HepG2 (cell line): ENCODE results near the gene ZNF48. TPM values are rescaled to one million over a fixed set of nuclear protein-coding genes. Genes with fewer than 3 reads are reported as not detected.

Experiments used
- ATAC-seq: fragments of 200-7000 bp; cut with Tn5 transposase; 3 replicates; pipeline ENCODE4 v1.9.1; 2020; ENCODE audit warnings: mild to moderate bottlenecking, moderate library complexity
- BruUV-seq: library from RNA; stranded (reverse); fragments of 400-500 nt; replicated peaks from 2 replicates; lab custom pipeline; 2021; lab: Mats Ljungman, UMichigan
- CTCF ChIA-PET: fragments of 300-600 bp; formaldehyde crosslinking; extraction: SDS; loops from one replicate; lab custom pipeline; 2021; ENCODE audit warnings: low total read pairs, inconsistent platforms, low intra/inter-chr PET ratio; lab: Yijun Ruan, JAX
- POLR2A ChIA-PET: fragments of 350-600 bp; sonication (Branson Sonifier 250); formaldehyde crosslinking; loops from one replicate; lab custom pipeline; 2020; ENCODE audit warnings: antibody characterized with exemption, inconsistent platforms; lab: Yijun Ruan, JAX
- DNase-seq: peaks from one replicate; pipeline ENCODE4 v3.0.0-alpha.2; 2015; ENCODE audit warnings: low spot score
- FAIRE-seq: peaks from 3 replicates; lab custom pipeline; 2011; peaks lifted over from hg19 to GRCh38; lab: Jason Lieb, UNC
- H2AFZ ChIP-seq: one replicate; pipeline ENCODE4 v1.6.1; 2011; ENCODE audit warnings: low read length, inconsistent platforms
- H3K27ac ChIP-seq: fragments of 300-600 bp; 3 replicates; pipeline ENCODE4 v1.8.0; 2011; ENCODE audit warnings: mixed run types, mild to moderate bottlenecking, mixed read lengths, low read length, inconsistent platforms; ENCODE audit not compliant: insufficient read depth; ENCODE audit errors: extremely low read length
- H3K27me3 ChIP-seq, 2 experiments: fragments of 200-600 bp in 1 of 2; 2 replicates in 1 of 2; 3 replicates in 1 of 2; pipeline versions ENCODE4 v1.6.0 to v1.8.0; 2011; ENCODE audit warnings: low read length in 2 of 2, mild to moderate bottlenecking in 2 of 2, moderate library complexity in 2 of 2, inconsistent platforms in 1 of 2; ENCODE audit not compliant: insufficient read depth in 2 of 2, control insufficient read depth in 1 of 2
- H3K36me3 ChIP-seq, 2 experiments: fragments of 200-600 bp in 1 of 2; replicated peaks in 1 of 2; 2 replicates in 1 of 2; 3 replicates in 1 of 2; pipeline versions ENCODE4 v1.5.1 to v1.8.0; 2011; ENCODE audit warnings: low read length in 2 of 2, inconsistent platforms in 1 of 2; ENCODE audit not compliant: insufficient read depth in 2 of 2, control insufficient read depth in 1 of 2
- H3K4me1 ChIP-seq: 2 replicates; pipeline ENCODE4 v1.5.1; 2012; ENCODE audit warnings: low read length, inconsistent platforms; ENCODE audit not compliant: insufficient read depth
- H3K4me2 ChIP-seq: 2 replicates; pipeline ENCODE4 v1.6.0; 2011; ENCODE audit warnings: low read depth, low read length, inconsistent platforms
- H3K4me3 ChIP-seq, 3 experiments: fragments of 200-600 bp in 1 of 3; sonication (generic), shearing (Covaris generic) in 1 of 3; replicated peaks in 1 of 3; 2 replicates each; pipeline ENCODE4 v1.5.1; 2011 to 2016; ENCODE audit warnings: low read length in 3 of 3, inconsistent platforms in 2 of 3, low read depth in 2 of 3, mild to moderate bottlenecking in 2 of 3, control low read depth in 1 of 3, mixed read lengths in 1 of 3; ENCODE audit not compliant: insufficient read depth in 1 of 3
- H3K79me2 ChIP-seq: one replicate; pipeline ENCODE4 v1.6.1; 2011; ENCODE audit warnings: low read length, inconsistent platforms; ENCODE audit not compliant: insufficient read depth
- H3K9ac ChIP-seq: 2 replicates; pipeline ENCODE4 v1.6.0; 2011; ENCODE audit warnings: mild to moderate bottlenecking, low read depth, low read length, inconsistent platforms; ENCODE audit not compliant: insufficient read depth
- H3K9me3 ChIP-seq: 2 replicates; pipeline ENCODE4 v1.5.1; 2012; ENCODE audit warnings: mild to moderate bottlenecking, low read length
- H4K20me1 ChIP-seq: 2 replicates; pipeline ENCODE4 v1.6.0; 2011; ENCODE audit warnings: inconsistent platforms, mild to moderate bottlenecking, low read length, moderate library complexity; ENCODE audit not compliant: insufficient read depth
- CHD4 ChIP-seq: fragments of 200-600 bp; sonication (generic); IDR thresholded peaks from 2 replicates; pipeline ENCODE4 v1.7.0; 2017; ENCODE audit warnings: mild to moderate bottlenecking, low read length, borderline replicate concordance
- DNMT1 ChIP-seq: sonication (generic); formaldehyde crosslinking; IDR thresholded peaks from 2 replicates; pipeline ENCODE4 v1.5.1; 2020; ENCODE audit warnings: mild to moderate bottlenecking, missing genetic modification reagents
- FOXO1 ChIP-seq: sonication (generic); formaldehyde crosslinking; IDR thresholded peaks from 2 replicates; pipeline ENCODE4 v1.4.0; 2020; ENCODE audit warnings: missing genetic modification reagents
- KDM5A ChIP-seq: fragments of 200-600 bp; sonication (generic); IDR thresholded peaks from 2 replicates; pipeline ENCODE4 v1.7.0; 2018; ENCODE audit warnings: antibody characterized with exemption, mild to moderate bottlenecking, low read length, borderline replicate concordance
- KLF12 ChIP-seq: sonication (generic); formaldehyde crosslinking; IDR thresholded peaks from 2 replicates; pipeline ENCODE4 v1.4.0; 2020; ENCODE audit warnings: missing genetic modification reagents, borderline replicate concordance
- KLF9 ChIP-seq: IDR thresholded peaks from 2 replicates; pipeline ENCODE4 v1.6.1; 2016; ENCODE audit warnings: low read depth
- MAZ ChIP-seq, 2 experiments: sonication (generic) in 1 of 2; formaldehyde crosslinking in 1 of 2; IDR thresholded peaks; 2 replicates each; pipeline versions ENCODE4 v1.5.0 to v1.6.1; 2012 to 2020; ENCODE audit warnings: low read depth in 2 of 2, mild to moderate bottlenecking in 2 of 2, borderline replicate concordance in 1 of 2, improper control_type of control experiment in 1 of 2, low read length in 1 of 2, missing genetic modification reagents in 1 of 2, moderate library complexity in 1 of 2
- MLLT10 ChIP-seq: sonication (generic); formaldehyde crosslinking; IDR thresholded peaks from 2 replicates; pipeline ENCODE4 v1.4.0; 2020; ENCODE audit warnings: missing genetic modification reagents
- NR0B2 ChIP-seq: sonication (generic); formaldehyde crosslinking; IDR thresholded peaks from 2 replicates; pipeline ENCODE4 v1.4.0; 2020; ENCODE audit warnings: mild to moderate bottlenecking, missing genetic modification reagents
- POLR2G ChIP-seq: fragments of 200-400 bp; formaldehyde crosslinking; IDR thresholded peaks from 2 replicates; pipeline ENCODE4 v1.6.1; 2018; ENCODE audit warnings: mild to moderate bottlenecking, low read depth, low read length, moderate library complexity
- RBFOX2 ChIP-seq: fragments of 200-400 bp; formaldehyde crosslinking; IDR thresholded peaks from 2 replicates; pipeline ENCODE4 v1.6.1; 2017; ENCODE audit warnings: low read depth, mild to moderate bottlenecking, low read length
- RORA ChIP-seq: sonication (generic); formaldehyde crosslinking; IDR thresholded peaks from 2 replicates; pipeline ENCODE4 v1.5.0; 2020; ENCODE audit warnings: mild to moderate bottlenecking, missing genetic modification reagents, moderate library complexity
- SOX6 ChIP-seq, 2 experiments: fragments of 450-650 bp in 1 of 2; sonication (generic) in 1 of 2; formaldehyde crosslinking in 1 of 2; IDR thresholded peaks; 2 replicates each; pipeline versions ENCODE4 v1.4.0 to v1.6.1; 2017 to 2020; ENCODE audit warnings: antibody characterized with exemption in 1 of 2, mild to moderate bottlenecking in 1 of 2, missing genetic modification reagents in 1 of 2
- SRY ChIP-seq: sonication (generic); formaldehyde crosslinking; IDR thresholded peaks from 2 replicates; pipeline ENCODE4 v1.8.0; 2022; ENCODE audit warnings: mild to moderate bottlenecking, missing genetic modification reagents
- ZBTB20 ChIP-seq: sonication (generic); formaldehyde crosslinking; IDR thresholded peaks from 2 replicates; pipeline ENCODE4 v1.8.1; 2023; ENCODE audit warnings: missing genetic modification reagents, low read depth, mild to moderate bottlenecking, borderline replicate concordance
- ZBTB34 ChIP-seq: sonication (generic); formaldehyde crosslinking; IDR thresholded peaks from 2 replicates; pipeline ENCODE4 v1.8.0; 2022; ENCODE audit warnings: mild to moderate bottlenecking, missing genetic modification reagents
- ZBTB37 ChIP-seq: sonication (generic); formaldehyde crosslinking; IDR thresholded peaks from 2 replicates; pipeline ENCODE4 v1.4.0; 2020; ENCODE audit warnings: mild to moderate bottlenecking, missing genetic modification reagents
- ZNF432 ChIP-seq: sonication (generic); formaldehyde crosslinking; IDR thresholded peaks from 2 replicates; pipeline ENCODE4 v1.5.0; 2020; ENCODE audit warnings: missing genetic modification reagents, mild to moderate bottlenecking, borderline replicate concordance
- ZNF562 ChIP-seq: sonication (generic); formaldehyde crosslinking; IDR thresholded peaks from 2 replicates; pipeline ENCODE4 v1.8.0; 2022; ENCODE audit warnings: missing genetic modification reagents, borderline replicate concordance
- ZNF598 ChIP-seq: sonication (generic); formaldehyde crosslinking; IDR thresholded peaks from 2 replicates; pipeline ENCODE4 v1.5.1; 2020; ENCODE audit warnings: mild to moderate bottlenecking, missing genetic modification reagents, borderline replicate concordance
- WGBS: methylation state at CpG from one replicate; pipeline ENCODE4 v1.1.6; 2017; ENCODE audit warnings: low lambda C conversion rate; 5-methylcytosine and 5-hydroxymethylcytosine counted together
- in situ Hi-C: cut with HindIII; loops from 2 replicates; pipeline ENCODE4 v1.10.0; 2017; ENCODE audit warnings: low pct_unique_long_range_greater_than_20kb; ENCODE audit not compliant: extremely low pct_ligation_motif_present
- intact Hi-C: fragments of 100-400 bp; cut with micrococcal nuclease; formaldehyde crosslinking; loops from one replicate; pipeline ENCODE4 v1.10.0; 2022; ENCODE audit not compliant: unreplicated experiment
- polyA plus RNA-seq, 8 experiments: library from polyadenylated mRNA; depleted of rRNA in 3 of 8; stranded (reverse) in 7 of 8; unstranded in 1 of 8; fragments of >200 nt; fragmentation: Illumina TruSeq in 4 of 8; extraction: Trizol in 4 of 8; gene quantifications; 2 replicates each; pipeline versions ENCODE4 v1.2.1 to v1.2.3, GENCODE V29; 2011 to 2016; ENCODE audit warnings: low read depth in 4 of 8, missing spikeins in 1 of 8, mixed read lengths in 1 of 8; ENCODE audit not compliant: insufficient read depth in 1 of 8
- total RNA-seq, 5 experiments: library from RNA; depleted of rRNA; stranded (reverse); fragments of >200 nt; fragmentation: Illumina TruSeq; extraction: Trizol; gene quantifications; 2 replicates each; pipeline ENCODE4 v1.2.3, GENCODE V29; 2016; ENCODE audit warnings: low read depth in 1 of 5

Gene ZNF48
- total and polyA plus RNA-seq, 2 of the 13 experiments (the other 11 are each of a cell fraction or from before 2014, with no cell fraction given): 9.9 to 12.3 TPM

GRCh38 chr16:30407102-30407803, 12.0 kb downstream of the ZNF48 start, which contains the start of gene ZNF771:
ZNF771 (plus strand) TSS chr16:30407606; CDS start chr16:30408054, 448 bp downstream.
- in situ Hi-C loops (no loop called here), intact Hi-C loops (loop anchor here (1.0 kb wide), 1 partner anchor 37 kb away; the partner anchor contains the start of gene TBC1D10B)
- Histone ChIP-seq H3K4me2 (peak within 1 kb of the TSS; percentile 93), H3K79me2 (peaks cover 9% of the 10 kb centered on the region), H4K20me1 (no peaks in the 10 kb centered on the region), H3K4me3 (peak within 1 kb of the TSS; percentile 87 to 96 (median 91)), H3K27me3 (no peaks in the 10 kb centered on the region), H3K9ac (peak within 1 kb of the TSS; percentile 88), H2AFZ (peak within 1 kb of the TSS; percentile 16), H3K27ac (peak within 1 kb of the TSS; percentile 85), H3K9me3 (no peaks in the 10 kb centered on the region), H3K4me1 (peaks cover 39% of the 10 kb centered on the region), H3K36me3 (peaks cover 8 to 11% of the 10 kb centered on the region in 2 experiments)
- CTCF ChIA-PET: interaction anchor here (0.7 kb wide), 1 partner anchor 12 kb away, joined by 3 read pairs; no protein-coding TSS in a partner anchor
- POLR2A ChIA-PET: interaction anchor here (0.6 to 4.9 kb wide), 34 partner anchors 9 to 575 kb away, joined by 3 to 70 read pairs (median 4); partner anchors contain the start of genes ALDOA, CD2BP2, DCTPP1 and SEPTIN1
- BruUV-seq: TSS peak; percentile 95
- peak; percentile 84 for DNase-seq
- FAIRE-seq: peak; percentile 15
- ATAC-seq: peak; percentile 88
- 4% methylated on average over 26 of the region's 65 CpGs for WGBS
- no peak for TF ChIP-seq ZNF432
- TF ChIP-seq NR0B2 (CRISPR knock-in tag): peak; percentile 90
- peak; percentile 28; the same call in 1 of the 2 replicates for TF ChIP-seq MAZ (IDR thresholded peaks at IDR 0.05; ENCODE audit: borderline replicate concordance, low read depth, low read length)
- peak; percentile 93 for TF ChIP-seq MAZ (CRISPR knock-in tag; IDR thresholded peaks at IDR 0.05; ENCODE audit: low read depth)
- no peak for TF ChIP-seq MLLT10 (CRISPR knock-in tag)
- no peak for TF ChIP-seq CHD4
- TF ChIP-seq RBFOX2: peak; percentile 97
- peak; percentile 78; the same call in 1 of the 2 replicates for TF ChIP-seq ZBTB34
- TF ChIP-seq KLF9 (CRISPR knock-in tag): peak; percentile 70; the same call in 1 of the 2 replicates
- TF ChIP-seq ZBTB37 (CRISPR knock-in tag): 0 out of 2 replicates have a peak, but pooled peaks have one; percentile 19
- TF ChIP-seq KLF12 (CRISPR knock-in tag): 0 out of 2 replicates have a peak, but pooled peaks have one; percentile 62
- TF ChIP-seq FOXO1: peak; percentile 25
- no peak for TF ChIP-seq DNMT1 (CRISPR knock-in tag)
- TF ChIP-seq SOX6 (IDR thresholded peaks at IDR 0.05): no peak
- TF ChIP-seq SOX6 (CRISPR knock-in tag; IDR thresholded peaks at IDR 0.05): peak; percentile 84
- peak; percentile 55; the same call in 1 of the 2 replicates for TF ChIP-seq KDM5A
- TF ChIP-seq POLR2G: peak; percentile 96
- TF ChIP-seq SRY: peak; percentile 56
- no peak for TF ChIP-seq ZNF562
- peak; percentile 93; the same call in 1 of the 2 replicates for TF ChIP-seq ZNF598
- peak; percentile 89; the same call in 1 of the 2 replicates for TF ChIP-seq ZBTB20 (CRISPR knock-in tag)
- no peak for TF ChIP-seq RORA (CRISPR knock-in tag)
